Esophagus squamous epithelium (tissue), 4 donors: ENCODE results near the gene HLA-DOB.

Experiments used
- POLR2A ChIP-seq, 4 donors: fragments of 450-650 bp; IDR thresholded peaks; one replicate each; pipeline ENCODE4 v1.6.1; 2017; ENCODE audit warnings: antibody characterized with exemption in 4 of 4, mild to moderate bottlenecking in 4 of 4, moderate library complexity in 3 of 4
- TF ChIP-seq, protein P1 (sequence below), 6 experiments: fragments of 450-650 bp in 4 of 6; fragments of 200-600 bp in 2 of 6; sonication (generic) in 2 of 6; IDR thresholded peaks; one replicate each; pipeline ENCODE4 v1.5.1; 2016 to 2019; ENCODE audit warnings: antibody characterized with exemption in 6 of 6, mild to moderate bottlenecking in 4 of 6, moderate library complexity in 4 of 6

DNA sequence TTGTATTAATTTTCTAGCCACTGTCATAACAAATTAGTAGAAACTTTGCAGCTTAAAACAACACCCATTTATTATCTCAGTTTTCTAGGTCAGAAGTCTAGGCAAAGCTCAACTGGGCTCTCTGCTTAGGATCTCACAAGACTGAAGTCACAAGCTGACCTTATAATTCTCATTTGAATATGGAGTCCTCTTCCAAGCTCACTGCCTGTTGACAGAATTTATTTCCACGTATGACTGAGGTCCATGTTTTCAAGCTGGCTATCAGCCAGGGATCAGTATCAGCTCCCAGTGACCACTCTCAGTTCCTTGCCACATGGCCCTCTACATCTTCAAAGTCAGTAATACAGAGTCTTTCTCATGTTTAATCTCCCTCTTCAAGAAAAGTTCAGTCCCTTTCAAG lies 41.7 kb downstream of the HLA-DOB start:
- TF ChIP-seq, protein P1, sequence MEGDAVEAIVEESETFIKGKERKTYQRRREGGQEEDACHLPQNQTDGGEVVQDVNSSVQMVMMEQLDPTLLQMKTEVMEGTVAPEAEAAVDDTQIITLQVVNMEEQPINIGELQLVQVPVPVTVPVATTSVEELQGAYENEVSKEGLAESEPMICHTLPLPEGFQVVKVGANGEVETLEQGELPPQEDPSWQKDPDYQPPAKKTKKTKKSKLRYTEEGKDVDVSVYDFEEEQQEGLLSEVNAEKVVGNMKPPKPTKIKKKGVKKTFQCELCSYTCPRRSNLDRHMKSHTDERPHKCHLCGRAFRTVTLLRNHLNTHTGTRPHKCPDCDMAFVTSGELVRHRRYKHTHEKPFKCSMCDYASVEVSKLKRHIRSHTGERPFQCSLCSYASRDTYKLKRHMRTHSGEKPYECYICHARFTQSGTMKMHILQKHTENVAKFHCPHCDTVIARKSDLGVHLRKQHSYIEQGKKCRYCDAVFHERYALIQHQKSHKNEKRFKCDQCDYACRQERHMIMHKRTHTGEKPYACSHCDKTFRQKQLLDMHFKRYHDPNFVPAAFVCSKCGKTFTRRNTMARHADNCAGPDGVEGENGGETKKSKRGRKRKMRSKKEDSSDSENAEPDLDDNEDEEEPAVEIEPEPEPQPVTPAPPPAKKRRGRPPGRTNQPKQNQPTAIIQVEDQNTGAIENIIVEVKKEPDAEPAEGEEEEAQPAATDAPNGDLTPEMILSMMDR (IDR thresholded peaks at IDR 0.05): no peak
- TF ChIP-seq POLR2A (IDR thresholded peaks at IDR 0.05): no peak
